K562 treated with DMSO at 1 percent for 24 hours (cell line): ENCODE results near the gene VCAM1. TPM values are rescaled to one million over a fixed set of nuclear protein-coding genes. Genes with fewer than 3 reads are reported as not detected.

ENCODE experiments used
- total RNA-seq: library from RNA; unstranded; fragments of 300-600 nt; gene quantifications from 2 replicates; pipeline ENCODE4 v1.2.3, GENCODE V29; 2022; ENCODE audit warnings: low read depth; ENCODE audit not compliant: insufficient read depth

VCAM1 gene, protein sequence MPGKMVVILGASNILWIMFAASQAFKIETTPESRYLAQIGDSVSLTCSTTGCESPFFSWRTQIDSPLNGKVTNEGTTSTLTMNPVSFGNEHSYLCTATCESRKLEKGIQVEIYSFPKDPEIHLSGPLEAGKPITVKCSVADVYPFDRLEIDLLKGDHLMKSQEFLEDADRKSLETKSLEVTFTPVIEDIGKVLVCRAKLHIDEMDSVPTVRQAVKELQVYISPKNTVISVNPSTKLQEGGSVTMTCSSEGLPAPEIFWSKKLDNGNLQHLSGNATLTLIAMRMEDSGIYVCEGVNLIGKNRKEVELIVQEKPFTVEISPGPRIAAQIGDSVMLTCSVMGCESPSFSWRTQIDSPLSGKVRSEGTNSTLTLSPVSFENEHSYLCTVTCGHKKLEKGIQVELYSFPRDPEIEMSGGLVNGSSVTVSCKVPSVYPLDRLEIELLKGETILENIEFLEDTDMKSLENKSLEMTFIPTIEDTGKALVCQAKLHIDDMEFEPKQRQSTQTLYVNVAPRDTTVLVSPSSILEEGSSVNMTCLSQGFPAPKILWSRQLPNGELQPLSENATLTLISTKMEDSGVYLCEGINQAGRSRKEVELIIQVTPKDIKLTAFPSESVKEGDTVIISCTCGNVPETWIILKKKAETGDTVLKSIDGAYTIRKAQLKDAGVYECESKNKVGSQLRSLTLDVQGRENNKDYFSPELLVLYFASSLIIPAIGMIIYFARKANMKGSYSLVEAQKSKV
- total RNA-seq = 0.13 TPM in 1 of 2 replicates, not detected in the other

DNA sequence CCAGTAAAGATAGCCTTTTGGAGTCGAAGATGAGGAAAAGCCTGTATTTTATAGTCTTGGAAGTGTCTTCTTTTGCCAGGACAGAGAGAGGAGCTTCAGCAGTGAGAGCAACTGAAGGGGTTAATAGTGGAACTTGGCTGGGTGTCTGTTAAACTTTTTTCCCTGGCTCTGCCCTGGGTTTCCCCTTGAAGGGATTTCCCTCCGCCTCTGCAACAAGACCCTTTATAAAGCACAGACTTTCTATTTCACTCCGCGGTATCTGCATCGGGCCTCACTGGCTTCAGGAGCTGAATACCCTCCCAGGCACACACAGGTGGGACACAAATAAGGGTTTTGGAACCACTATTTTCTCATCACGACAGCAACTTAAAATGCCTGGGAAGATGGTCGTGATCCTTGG, at the start of gene VCAM1:
TSS of gene VCAM1 (plus strand) at position 253 of the 400 bp plus-strand sequence. CDS start at position 372, 119 bp downstream.

Other genes starting within 250 kb of the VCAM1 start
- gene GPR88, start 181.6 kb upstream of the VCAM1 start, total RNA-seq = not detected in 2 replicates
- 10.0 and 15.3 TPM in 2 replicates for gene EXTL2, start 175.1 kb downstream of the VCAM1 start, total RNA-seq
- gene SLC30A7, start 176.3 kb downstream of the VCAM1 start, total RNA-seq = 3.0 TPM in 2 replicates